Measurements from ENCODE around the gene FBLN2. TPM values are rescaled to one million over a fixed set of nuclear protein-coding genes. Genes with fewer than 3 reads are reported as not detected.

Gene FBLN2
- polyA plus RNA-seq, 3 donors: 0.08 TPM; not detected in 2

- H3K36me3 ChIP-seq (replicated peaks in 1 of 2; ENCODE audit: control insufficient read depth in 1 of 2, insufficient read depth in 2 of 2, low read length in 2 of 2): no peaks in the 10 kb centered on the region
- H3K4me3 ChIP-seq (replicated peaks in 1 of 3; ENCODE audit: low read depth in 2 of 3, low read length in 3 of 3): no peak overlapping the region
- no peaks in the 10 kb centered on the region for H3K9me3 ChIP-seq (replicated peaks in 1 of 2; ENCODE audit: control insufficient read depth in 1 of 2, insufficient read depth in 1 of 2, low read length in 2 of 2)
- H3K27me3 ChIP-seq (ENCODE audit: control insufficient read depth in 2 of 2, insufficient read depth in 2 of 2, low read length in 2 of 2): no peaks in the 10 kb centered on the region
- TF ChIP-seq CTCF (IDR thresholded peaks at IDR 0.05): no peak
- H3K27me3 Mint-ChIP-seq (ENCODE audit: low read depth in 3 of 3): peaks cover 1 to 5% (median 5%) of the 10 kb centered on the region in 3 donors
- intact Hi-C loops (cut with micrococcal nuclease): no loop called here
- no peaks in the 10 kb centered on the region for H4K20me1 ChIP-seq (ENCODE audit: insufficient read depth, low read length)
- H3K9me3 Mint-ChIP-seq: peaks cover 0 to 2% (median 0%) of the 10 kb centered on the region in 7 donors
- H3K4me1 ChIP-seq (ENCODE audit: control insufficient read depth in 1 of 2, insufficient read depth in 2 of 2, low read length in 2 of 2): no peaks in the 10 kb centered on the region
- no peak overlapping the region for H3K4me3 Mint-ChIP-seq
- 85% methylated on average over 10 of the region's 15 CpGs for WGBS (ENCODE audit: insufficient coverage)
- no peak for DNase-seq
- H3K27ac Mint-ChIP-seq: no peak overlapping the region
- H3K4me1 Mint-ChIP-seq: no peaks in the 10 kb centered on the region
- no peak overlapping the region for H2AFZ ChIP-seq (ENCODE audit: insufficient read depth, low read depth, low read length, poor library complexity, severe bottlenecking)
- no peak overlapping the region for H3K9ac ChIP-seq (ENCODE audit: insufficient read depth, low read length, poor library complexity, severe bottlenecking)
- no peaks in the 10 kb centered on the region for H3K79me2 ChIP-seq (ENCODE audit: insufficient read depth, low read length)
- peaks cover 0 to 2% of the 10 kb centered on the region in 2 donors for H3K36me3 Mint-ChIP-seq
- no peak overlapping the region for H3K27ac ChIP-seq (ENCODE audit: low read depth in 1 of 2, low read length in 2 of 2)
- no peak overlapping the region for H3K4me2 ChIP-seq (replicated peaks; ENCODE audit: extremely low read depth, low read length, poor library complexity, severe bottlenecking)
Measured at GRCh38 chr3:13509059-13509815, 39.7 kb upstream of the FBLN2 start.

- Histone ChIP-seq H3K9me3 (replicated peaks in 1 of 2; ENCODE audit: control insufficient read depth in 1 of 2, insufficient read depth in 1 of 2, low read length in 2 of 2) (no peaks in the 10 kb centered on the region), H2AFZ (ENCODE audit: insufficient read depth, low read depth, low read length, poor library complexity, severe bottlenecking) (no peak overlapping the region), H3K27me3 (ENCODE audit: control insufficient read depth in 2 of 2, insufficient read depth in 2 of 2, low read length in 2 of 2) (no peaks in the 10 kb centered on the region), H3K79me2 (ENCODE audit: insufficient read depth, low read length) (no peaks in the 10 kb centered on the region), H3K4me3 (replicated peaks in 1 of 3; ENCODE audit: low read depth in 2 of 3, low read length in 3 of 3) (no peak overlapping the region), H3K4me1 (ENCODE audit: control insufficient read depth in 1 of 2, insufficient read depth in 2 of 2, low read length in 2 of 2) (no peaks in the 10 kb centered on the region), H3K9ac (ENCODE audit: insufficient read depth, low read length, poor library complexity, severe bottlenecking) (no peak overlapping the region), H3K27ac (ENCODE audit: low read depth in 1 of 2, low read length in 2 of 2) (no peak overlapping the region), H3K36me3 (replicated peaks in 1 of 2; ENCODE audit: control insufficient read depth in 1 of 2, insufficient read depth in 2 of 2, low read length in 2 of 2) (no peaks in the 10 kb centered on the region), H4K20me1 (ENCODE audit: insufficient read depth, low read length) (no peaks in the 10 kb centered on the region), H3K4me2 (replicated peaks; ENCODE audit: extremely low read depth, low read length, poor library complexity, severe bottlenecking) (no peak overlapping the region)
- no peak for TF ChIP-seq CTCF (IDR thresholded peaks at IDR 0.05)
- no peaks in the 10 kb centered on the region for H3K36me3 Mint-ChIP-seq
- DNase-seq: no peak
- H3K9me3 Mint-ChIP-seq: peaks cover 0 to 2% (median 0%) of the 10 kb centered on the region in 7 donors
- 95% methylated on average over 7 of the region's 8 CpGs for WGBS (ENCODE audit: insufficient coverage)
- intact Hi-C loops (cut with micrococcal nuclease): no loop called here
- H3K4me3 Mint-ChIP-seq: no peak overlapping the region
- H3K27me3 Mint-ChIP-seq (ENCODE audit: low read depth in 3 of 3): peaks cover 1 to 5% (median 5%) of the 10 kb centered on the region in 3 donors
- H3K4me1 Mint-ChIP-seq: no peaks in the 10 kb centered on the region
- H3K27ac Mint-ChIP-seq: peak overlapping the region in 1 of 7 donors; percentile 41
Measured at GRCh38 chr3:13509816-13510192, 39.1 kb upstream of the FBLN2 start.

Measured in CD14-positive monocyte (primary cell).